Measurements from ENCODE around the gene ANKRD24.
"Not testable (repeated sequence)": the region's sequence is repeated elsewhere in the genome, so short reads cannot be mapped to it uniquely, and the experiment has no call there.

The ANKRD24 gene

DNA sequence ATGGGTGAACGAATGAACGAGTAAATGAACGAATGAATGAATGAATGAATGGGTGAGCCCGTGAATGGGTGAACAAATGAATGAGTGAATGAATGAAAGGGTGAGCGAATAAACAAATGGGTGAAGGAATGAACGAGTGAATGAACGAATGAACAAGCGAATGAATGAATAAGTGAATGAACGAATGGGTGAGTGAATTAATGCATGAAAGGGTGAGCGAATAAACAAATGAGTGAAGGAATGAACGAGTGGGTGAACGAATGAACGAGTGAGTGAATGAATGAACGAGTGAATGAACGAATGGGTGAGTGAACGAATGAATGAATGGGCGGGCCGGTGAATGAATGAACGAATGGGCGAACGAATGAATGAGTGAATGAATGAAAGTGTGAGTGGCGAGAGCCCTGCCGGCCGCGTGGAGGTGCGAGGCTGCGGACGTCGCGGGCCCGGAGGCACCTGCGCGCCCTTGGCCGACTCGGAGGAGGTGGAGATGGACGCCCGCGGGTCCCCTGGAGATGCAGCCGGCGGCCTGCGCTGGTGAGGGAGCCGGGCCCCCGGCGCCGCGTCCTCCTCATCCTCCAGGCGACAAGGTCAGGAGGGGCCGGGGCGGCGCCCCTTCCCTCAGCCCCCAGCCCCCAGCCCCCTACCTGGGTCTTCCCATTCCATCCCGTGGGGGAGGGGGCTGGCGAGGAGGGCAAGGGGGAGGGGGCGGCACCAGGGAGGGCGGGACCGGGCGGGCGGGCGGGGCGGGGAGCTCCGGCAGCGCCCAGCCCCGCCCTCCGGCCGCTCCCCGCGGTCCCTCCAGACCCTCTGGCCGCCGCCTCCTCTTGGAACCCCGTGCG, 15.4 kb downstream of the ANKRD24 start:
- no peak for DNase-seq (ENCODE audit: extremely low read depth in 1 of 2, low read depth in 1 of 2)

DNA sequence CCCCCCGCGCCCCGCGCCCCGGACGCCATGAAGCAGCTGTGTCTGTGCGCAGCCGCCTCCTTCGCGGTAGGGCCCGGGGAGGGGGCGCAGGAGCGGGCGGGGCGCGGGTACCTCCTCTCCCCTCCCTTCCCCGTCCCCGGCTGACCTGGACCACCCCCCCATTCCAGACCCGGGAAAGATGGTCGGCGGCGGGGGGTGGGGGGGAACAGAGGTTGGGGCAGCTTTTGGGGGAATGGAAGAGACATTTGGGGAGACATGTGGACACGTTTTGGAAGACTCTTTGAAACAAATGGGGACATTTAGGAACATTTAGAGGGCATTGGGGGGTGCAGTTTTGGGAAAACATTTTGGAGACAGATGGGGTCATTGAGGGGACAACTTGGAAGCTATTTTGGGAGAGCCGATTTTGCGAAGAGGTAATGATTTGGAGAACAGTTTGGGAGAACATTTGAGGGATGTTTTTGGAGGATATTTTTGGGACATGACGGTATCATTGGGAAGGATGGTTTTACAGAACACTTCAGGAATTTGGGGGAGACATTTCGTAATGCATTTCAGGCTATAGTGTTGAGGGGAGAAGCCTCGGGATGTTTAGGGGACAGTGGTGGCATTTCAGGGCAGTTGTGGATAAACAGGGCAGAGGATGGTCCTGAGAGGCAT, 16.1 kb downstream of the ANKRD24 start:
- DNase-seq (ENCODE audit: extremely low read depth in 1 of 2, low read depth in 1 of 2) = no peak

DNA sequence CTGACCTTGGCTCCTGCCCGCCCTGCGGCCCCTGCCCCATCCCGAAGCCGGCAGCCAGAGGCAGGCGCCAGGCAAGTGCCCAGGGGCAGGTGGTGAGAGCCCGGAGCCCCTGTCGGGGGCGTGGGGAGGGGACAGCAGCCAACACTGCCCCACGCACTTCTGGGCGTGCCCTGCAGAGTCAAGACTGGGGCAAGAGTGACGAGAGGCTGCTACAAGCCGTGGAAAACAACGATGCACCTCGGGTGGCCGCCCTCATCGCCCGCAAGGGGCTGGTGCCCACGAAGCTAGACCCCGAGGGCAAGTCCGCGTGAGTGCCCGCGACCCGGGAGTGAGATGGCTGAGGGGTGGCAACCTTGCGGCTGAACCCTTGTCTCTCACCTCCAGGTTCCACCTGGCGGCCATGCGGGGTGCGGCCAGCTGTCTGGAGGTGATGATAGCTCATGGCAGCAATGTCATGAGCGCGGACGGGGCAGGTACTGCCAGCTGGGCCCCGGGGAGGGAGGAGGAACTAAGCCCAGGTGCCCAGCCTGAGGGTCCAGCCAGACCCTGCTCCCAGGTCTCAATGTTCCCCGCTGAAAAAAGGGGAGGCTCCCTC, 17.3 kb downstream of the ANKRD24 start:
- DNase-seq (ENCODE audit: extremely low read depth in 1 of 2, low read depth in 1 of 2) = no peak

DNA sequence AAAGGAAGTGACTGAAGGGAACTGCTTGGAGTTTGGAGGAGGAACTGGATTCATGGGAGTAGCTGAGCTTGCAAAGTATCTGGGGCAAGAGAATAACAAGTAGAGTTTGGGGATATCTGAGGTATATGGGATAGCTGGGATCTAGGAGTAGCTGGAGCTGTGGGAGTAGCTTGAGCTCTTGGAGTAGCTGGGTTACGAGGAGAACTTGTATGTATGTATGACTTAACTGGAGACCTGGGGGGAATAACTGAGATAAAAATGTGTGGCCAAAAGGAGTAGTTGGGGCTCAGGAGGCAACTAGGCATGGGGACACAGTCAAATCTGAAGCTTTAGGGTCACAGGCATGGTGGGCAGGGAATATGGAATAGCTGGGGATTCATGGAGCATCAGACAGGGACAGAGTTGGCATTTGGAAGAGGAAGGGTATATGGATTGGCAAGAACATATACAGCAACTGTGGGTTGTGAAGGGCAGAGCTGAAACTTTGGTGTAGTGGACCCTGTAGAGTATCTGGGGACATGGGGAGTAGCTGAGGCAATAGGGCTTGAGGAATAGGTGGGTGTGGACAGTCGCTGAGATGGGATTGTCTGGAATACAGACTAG, 18.6 kb downstream of the ANKRD24 start:
- DNase-seq (ENCODE audit: extremely low read depth in 1 of 2, low read depth in 1 of 2) = no peak

DNA sequence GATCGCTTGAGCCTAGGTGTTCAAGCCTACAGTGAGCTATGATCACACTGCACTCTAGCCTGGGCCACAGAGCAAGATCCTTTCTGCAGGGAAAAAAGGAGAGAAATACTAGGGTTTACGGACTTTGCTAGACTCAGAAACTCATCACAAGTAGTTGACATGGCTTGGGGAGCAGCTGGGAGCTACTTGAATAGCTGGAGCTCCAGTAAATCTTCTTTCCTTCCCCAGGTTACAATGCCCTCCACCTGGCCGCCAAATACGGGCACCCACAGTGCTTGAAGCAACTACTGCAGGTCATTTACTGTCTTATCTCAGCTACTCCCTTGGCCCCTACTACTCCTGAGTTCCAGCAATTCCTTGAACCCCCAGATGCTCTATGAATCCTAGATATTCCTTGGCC, 19.3 kb downstream of the ANKRD24 start:
- no peak for DNase-seq (ENCODE audit: extremely low read depth in 1 of 2, low read depth in 1 of 2)

DNA sequence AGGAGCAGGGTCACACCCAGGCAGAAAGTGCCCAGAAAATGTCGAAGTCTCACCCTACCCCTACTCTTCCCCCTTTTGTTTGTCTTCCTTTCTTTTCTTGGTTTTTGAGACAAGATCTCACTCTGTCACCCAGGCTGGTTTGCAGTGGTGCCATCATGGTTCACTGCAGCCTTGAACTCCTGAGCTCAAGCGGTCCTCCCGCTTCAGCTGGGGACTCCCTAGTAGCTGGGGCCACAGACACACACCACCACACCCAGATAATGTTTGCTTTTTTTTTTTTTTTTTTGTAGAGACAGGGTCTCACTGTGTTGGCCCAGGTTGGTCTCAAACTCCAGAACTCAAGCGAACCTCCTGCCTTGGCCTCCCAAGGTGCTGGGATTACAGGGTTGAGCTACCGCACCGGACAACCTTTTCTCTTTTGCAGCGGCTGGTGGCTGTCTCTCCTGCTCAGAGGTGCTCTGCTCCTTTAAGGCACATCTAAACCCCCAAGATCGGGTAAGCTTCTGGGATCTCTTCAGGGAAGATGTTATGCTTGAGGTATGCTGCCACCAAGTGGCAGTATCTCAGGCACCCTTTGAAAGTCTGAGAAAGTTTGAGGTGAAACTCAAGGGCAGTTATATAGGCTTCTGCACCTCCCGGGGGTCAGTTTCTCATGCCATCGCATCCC, 24.5 kb downstream of the ANKRD24 start:
- no peak for DNase-seq (ENCODE audit: extremely low read depth in 1 of 2, low read depth in 1 of 2)

DNA sequence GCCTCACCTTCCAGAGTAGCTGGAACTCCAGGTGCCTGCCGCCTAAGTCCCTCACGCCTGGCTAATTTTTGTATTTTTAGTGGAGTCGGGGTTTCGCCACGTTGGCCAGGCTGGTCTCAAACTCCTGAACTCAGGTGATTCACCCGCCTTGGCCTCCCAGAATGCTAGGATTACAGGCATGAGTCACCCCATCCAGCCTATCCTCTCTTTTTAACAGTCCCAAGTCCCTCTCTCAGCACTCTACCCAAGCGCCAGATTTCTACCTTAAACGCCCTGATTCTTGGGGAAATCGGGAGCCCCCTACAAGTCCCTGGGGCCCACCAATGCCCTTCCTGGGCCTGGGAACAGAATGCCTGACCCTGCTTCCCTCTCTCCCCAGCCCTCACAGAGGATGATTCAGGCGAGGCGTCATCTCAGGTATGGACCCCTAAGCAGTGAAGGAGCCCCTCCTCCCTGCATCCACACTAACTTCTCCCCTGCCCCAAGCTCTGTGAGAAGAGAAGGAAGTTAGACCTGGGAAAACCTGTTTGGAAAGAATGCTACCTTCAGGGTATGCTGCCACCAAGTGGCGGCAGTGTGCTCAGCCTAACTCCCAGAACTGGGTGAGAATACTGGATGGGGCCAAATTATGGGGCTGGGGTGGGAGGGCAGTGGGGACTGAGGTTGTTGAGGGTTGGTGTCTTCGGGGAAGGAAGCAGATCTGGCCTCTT, 26.1 kb downstream of the ANKRD24 start:
- DNase-seq (ENCODE audit: extremely low read depth in 1 of 2, low read depth in 1 of 2) = no peak

DNA sequence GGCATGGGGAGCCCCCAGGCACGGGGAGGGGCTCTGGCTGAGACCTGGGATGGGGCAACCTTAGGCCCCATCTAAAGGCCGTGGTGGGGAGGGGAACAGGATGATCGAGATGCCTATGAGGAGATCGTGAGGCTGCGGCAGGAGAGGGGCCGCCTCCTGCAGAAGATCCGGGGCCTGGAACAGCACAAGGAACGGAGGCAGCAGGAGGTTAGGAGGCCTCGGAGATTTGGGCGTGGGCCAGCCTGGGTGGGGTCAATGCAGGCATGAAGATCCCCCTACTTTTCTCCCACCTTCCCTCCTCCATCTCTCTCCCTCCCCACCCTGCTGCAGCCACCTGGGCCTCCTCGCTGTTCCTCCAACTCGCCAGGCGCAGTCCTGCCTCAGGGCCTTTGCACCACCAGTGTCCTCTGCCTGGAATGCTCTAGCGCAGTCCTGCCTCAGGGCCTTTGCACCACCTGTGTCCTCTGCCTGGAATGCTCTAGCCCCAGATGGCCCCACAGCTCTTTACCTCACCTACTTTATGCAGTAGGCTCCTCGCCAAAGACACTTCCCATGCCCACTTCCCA, 27.8 kb downstream of the ANKRD24 start:
- DNase-seq (ENCODE audit: extremely low read depth in 1 of 2, low read depth in 1 of 2) = no peak

DNA sequence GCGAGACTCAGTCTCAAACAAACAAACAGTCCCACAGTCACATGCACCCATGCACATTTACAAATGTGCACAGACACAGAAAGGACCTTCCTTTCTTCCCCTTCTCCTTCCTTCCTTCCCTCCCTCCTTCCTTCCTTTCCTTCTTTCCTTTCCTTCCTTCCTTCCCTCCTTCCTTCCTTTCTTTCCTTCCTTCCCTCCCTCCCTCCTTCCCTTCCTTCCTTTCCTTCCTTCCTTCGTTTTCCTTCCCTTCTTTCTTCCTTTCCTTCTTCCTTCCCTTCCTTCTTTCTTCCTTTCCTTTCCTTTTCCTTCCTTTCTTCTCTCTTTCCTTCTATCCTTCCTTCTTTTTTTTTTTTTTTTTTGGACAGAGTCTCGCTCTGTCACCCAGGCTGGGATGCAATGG, 30.6 kb downstream of the ANKRD24 start:
- no peak for DNase-seq (ENCODE audit: extremely low read depth in 1 of 2, low read depth in 1 of 2)

DNA sequence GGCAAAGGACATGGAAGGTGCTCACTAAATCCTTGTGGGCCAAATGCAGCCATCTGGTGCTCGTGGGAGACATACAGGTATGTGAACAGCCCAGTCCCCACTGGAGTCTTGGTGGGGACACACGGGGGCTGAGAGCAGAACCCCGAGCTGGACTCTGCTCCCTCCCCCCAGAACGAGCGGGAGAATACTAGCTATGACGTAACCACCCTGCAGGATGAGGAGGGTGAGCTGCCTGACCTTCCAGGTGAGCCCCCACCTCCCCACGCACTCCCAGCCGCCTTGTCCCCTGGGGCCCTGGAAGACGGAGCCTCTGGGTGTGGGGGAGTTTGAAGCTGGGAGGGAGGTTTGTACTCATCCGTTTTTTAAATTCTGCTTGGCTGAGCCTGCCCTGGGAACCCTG, 33.3 kb downstream of the ANKRD24 start:
- no peak for DNase-seq (ENCODE audit: extremely low read depth in 1 of 2, low read depth in 1 of 2)

DNA sequence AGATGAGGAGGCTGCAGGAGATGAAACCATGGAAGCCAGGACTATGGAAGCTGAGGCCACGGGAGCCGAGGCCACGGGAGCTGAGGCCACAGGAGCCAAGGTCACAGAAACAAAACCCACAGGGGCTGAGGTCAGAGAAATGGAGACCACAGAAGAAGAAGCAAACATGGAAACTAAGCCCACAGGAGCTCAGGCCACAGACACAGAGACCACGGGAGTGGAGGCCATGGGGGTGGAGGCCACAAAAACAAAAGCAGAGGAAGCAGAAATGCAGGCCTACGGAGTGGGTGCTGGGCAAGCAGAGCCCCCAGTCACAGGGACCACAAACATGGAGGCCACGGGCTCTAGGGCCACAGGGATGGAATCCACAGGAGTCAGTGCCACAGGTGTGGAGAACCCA, 34.4 kb downstream of the ANKRD24 start:
- DNase-seq (ENCODE audit: extremely low read depth in 1 of 2, low read depth in 1 of 2) = no peak

DNA sequence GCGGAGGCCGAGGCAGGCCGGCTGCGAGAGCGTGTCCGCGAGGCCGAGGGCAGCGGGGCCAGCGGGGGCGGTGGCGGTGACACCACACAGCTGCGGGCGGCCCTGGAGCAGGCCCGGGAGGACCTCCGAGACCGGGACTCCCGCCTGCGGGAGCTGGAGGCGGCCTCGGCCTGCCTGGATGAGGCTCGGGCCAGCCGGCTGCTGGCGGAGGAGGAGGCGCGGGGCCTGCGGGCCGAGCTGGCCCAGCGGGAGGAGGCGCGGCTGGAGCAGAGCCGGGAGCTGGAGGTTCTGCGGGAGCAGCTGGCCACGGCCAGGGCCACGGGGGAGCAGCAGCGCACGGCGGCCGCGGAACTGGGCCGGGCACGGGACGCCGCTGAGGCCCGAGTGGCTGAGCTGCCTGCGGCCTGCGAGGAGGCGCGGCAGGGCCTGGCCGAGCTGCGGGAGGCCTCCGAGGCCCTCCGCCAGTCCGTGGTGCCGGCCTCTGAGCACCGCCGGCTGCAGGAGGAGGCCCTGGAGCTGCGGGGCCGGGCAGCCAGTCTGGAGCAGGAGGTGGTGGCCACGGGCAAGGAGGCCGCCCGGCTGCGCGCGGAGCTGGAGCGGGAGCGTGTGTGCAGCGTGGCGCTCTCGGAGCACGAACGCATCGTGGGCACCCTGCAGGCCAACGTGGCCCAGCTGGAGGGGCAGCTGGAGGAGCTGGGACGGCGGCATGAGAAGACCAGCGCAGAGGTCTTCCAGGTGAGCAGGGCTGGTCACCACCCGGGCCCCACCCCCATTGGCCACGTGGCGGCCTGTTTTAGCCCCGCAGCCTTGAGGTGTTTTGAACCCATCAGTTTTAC, 35.2 kb downstream of the ANKRD24 start:
- DNase-seq (ENCODE audit: extremely low read depth in 1 of 2, low read depth in 1 of 2) = no peak

DNA sequence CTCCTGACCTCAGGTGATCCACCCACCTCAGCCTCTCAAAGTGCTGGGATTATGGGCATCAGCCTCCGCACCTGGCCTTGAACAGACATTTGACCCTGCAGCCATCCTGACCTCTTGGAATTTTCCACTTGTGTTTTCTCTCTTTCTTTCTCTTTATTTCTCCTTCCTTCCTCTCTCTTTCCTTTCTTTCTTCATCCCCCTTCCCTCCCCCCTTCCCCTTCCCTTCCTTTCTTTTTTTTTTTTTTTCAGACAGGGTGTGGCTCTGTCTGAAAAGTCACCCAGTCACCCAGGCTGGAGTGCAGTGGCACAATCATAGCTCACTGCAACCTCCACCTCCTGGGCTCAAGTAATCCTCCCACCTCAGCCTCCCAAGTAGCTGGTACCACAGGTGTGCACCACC, 36.0 kb downstream of the ANKRD24 start:
- not testable (repeated sequence) for DNase-seq (ENCODE audit: extremely low read depth in 1 of 2, low read depth in 1 of 2)

DNA sequence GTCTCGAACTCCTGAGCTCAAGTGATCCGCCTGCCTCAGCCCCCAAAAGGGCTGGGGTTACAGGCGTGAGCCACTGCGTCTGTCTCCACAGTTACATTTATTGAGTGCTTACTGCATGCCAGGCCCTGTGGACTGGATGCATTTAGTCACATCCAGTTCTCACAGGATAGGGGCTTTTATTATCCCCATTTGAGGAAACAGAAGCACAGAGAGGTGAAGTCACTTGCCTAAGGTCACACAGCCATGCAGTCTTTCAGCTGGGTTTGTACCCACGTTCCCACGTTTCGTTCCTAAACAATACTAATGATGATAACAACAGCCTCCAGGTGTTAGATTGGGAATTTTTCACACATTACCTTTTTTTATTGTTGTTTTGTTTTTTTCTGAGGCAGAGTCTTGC, 37.7 kb downstream of the ANKRD24 start:
- no peak for DNase-seq (ENCODE audit: extremely low read depth in 1 of 2, low read depth in 1 of 2)

DNA sequence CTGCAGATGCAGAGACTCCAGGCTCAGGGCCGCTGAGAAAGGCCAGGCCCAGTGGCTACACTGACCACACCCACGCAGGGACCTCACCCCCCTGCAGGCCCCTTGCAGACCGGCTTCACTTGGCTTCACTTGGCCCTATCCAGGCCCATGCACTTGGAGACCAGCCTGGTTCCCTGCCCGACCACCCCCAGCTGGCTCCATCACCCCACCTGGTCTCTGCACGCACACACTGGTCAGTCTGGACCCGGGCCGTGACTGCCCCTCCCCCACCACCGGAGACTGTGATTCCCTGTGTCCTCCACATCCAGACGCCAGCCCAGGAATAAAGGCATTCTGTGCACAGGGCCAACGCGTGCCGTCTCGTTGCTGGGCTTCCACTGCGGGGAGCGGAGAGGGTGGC, 42.0 kb downstream of the ANKRD24 start:
- DNase-seq (ENCODE audit: extremely low read depth in 1 of 2, low read depth in 1 of 2) = no peak

DNA sequence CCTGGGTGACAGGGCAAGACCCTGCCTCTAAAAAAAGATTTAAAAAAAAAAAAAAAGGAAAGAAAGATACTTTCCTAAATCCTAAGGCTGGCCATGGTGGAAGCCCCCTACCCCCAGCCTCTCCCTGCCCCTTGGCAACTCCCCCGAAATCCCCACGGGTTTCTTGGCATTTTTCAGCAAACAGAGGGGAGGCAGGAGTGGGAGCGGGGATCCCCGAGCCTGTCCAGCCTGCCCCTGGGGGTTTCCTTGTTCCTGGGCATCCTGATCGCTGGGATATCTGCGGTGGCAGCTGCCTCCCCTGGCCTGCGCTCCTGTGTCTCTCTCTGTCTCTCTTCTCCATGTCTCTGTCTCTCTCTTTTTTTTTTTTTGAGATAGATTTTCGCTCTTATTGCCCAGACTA, 43.4 kb downstream of the ANKRD24 start:
- DNase-seq (ENCODE audit: extremely low read depth in 1 of 2, low read depth in 1 of 2) = no peak

DNA sequence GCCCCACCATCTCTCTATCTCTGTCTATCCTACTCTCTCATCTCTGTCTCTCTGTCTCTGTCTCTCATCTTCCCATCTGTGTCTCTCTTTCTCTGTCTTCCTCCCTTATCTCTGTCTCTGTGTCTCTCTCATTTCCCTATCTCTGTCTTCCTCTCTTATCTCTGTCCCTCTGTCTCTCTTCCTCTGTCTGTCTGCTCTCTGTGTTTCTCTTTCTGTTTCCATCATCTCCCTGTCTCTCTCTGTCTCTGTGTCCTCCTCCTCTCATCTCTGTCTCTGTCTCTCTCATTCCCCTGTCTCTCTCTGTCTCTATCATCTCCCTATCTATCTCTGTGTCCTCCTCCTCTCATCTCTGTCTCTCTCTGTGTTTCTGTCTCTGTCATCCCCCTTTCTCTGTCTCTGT, 45.3 kb downstream of the ANKRD24 start:
- DNase-seq (ENCODE audit: extremely low read depth in 1 of 2, low read depth in 1 of 2) = no peak

DNA sequence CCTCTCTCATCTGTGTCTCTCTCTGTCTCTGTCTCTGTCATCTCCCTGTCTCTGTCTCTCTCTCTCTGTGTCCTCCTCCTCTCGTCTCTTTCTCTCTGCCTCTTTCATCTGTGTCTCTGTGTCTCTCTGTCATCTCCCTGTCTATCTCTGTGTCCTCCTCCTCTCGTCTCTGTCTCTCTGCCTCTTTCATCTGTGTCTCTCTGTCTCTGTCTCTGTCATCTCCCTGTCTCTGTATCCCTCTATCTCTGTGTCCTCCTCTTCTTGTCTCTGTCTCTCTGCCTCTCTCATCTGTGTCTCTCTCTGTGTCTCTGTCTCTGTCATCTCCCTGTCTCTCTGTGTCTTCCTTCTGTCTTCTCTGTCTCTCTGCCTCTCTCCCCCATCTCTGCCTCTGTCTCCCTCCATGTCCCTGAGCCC, 46.3 kb downstream of the ANKRD24 start:
- DNase-seq (ENCODE audit: extremely low read depth in 1 of 2, low read depth in 1 of 2) = no peak

DNA sequence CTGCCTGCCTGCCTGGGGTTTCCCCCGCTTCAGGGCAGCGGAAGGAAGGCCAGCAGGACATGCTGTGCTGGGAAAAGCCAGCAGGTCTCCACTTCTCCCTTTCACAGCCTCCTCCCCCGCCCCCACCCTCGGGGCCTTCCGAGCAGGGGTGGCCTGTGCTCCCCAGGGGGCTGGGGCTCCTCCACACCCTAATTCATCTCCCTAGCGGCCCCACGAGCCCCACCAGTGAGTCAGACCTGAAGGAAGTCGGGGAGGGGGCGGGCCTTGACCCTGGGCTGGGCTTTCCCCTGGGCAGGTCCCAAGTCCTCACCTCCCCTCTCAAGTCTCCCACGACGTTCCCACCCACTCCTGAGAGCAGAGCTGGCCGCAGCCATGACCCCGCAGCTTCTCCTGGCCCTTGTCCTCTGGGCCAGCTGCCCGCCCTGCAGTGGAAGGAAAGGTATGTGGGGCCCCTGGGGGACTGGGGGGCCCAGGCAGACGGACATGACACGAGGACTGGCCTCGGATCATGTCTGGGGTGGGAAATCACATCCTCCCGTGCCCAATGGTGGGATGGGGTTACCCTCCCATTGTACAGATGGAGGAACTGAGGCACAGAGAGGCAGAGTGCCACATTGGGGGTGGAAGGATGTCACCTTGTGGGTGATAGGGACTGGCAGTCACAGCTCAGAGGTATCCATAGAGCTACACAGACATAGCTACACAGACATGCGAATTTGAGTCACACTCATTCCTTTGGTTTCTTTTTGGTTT, 46.9 kb downstream of the ANKRD24 start, which contains the start of gene EBI3:
EBI3 (plus strand) TSS at position 345 of the 753 bp plus-strand sequence; CDS start at position 373, 28 bp downstream.
- peak; percentile 43 to 59 for DNase-seq (ENCODE audit: extremely low read depth in 1 of 2, low read depth in 1 of 2)
